Measurements from ENCODE around the gene CNTFR. TPM values are rescaled to one million over a fixed set of nuclear protein-coding genes. Genes with fewer than 3 reads are reported as not detected.

The CNTFR gene
- polyA plus RNA-seq, 1 donor from 2014 or later: not detected

Other genes starting within 250 kb of the CNTFR start
- gene MYORG, start 212.8 kb downstream of the CNTFR start, polyA plus RNA-seq: 0.19 TPM
- gene FAM219A, start 131.2 kb downstream of the CNTFR start, polyA plus RNA-seq: 1.1 TPM
- not detected for gene DNAI1, start 130.9 kb downstream of the CNTFR start, polyA plus RNA-seq
- gene ENHO, start 66.7 kb downstream of the CNTFR start, polyA plus RNA-seq: not detected
- 48.4 TPM for gene RPP25L, start 22.4 kb upstream of the CNTFR start, polyA plus RNA-seq
- 113 TPM for gene DCTN3, start 30.8 kb upstream of the CNTFR start, polyA plus RNA-seq
- gene ARID3C, start 39.3 kb upstream of the CNTFR start, polyA plus RNA-seq: not detected
- 63.1 TPM for gene SIGMAR1, start 48.1 kb upstream of the CNTFR start, polyA plus RNA-seq
- gene GALT, start 57.0 kb upstream of the CNTFR start, polyA plus RNA-seq: 37.2 TPM
- 4.7 TPM for gene IL11RA, start 62.5 kb upstream of the CNTFR start, polyA plus RNA-seq
- gene CCL27, start 72.9 kb upstream of the CNTFR start, polyA plus RNA-seq: not detected
- not detected for gene CCL19, start 101.6 kb upstream of the CNTFR start, polyA plus RNA-seq
- not detected for gene CCL21, start 120.4 kb upstream of the CNTFR start, polyA plus RNA-seq